ENCODE data around the gene OPN1LW.
"Not testable (repeated sequence)": the region's sequence is repeated elsewhere in the genome, so short reads cannot be mapped to it uniquely, and the experiment has no call there.

GRCh38 chrX:154172535-154172943 is 28.5 kb downstream of the OPN1LW start:
- TF ChIP-seq CTCF (IDR thresholded peaks at IDR 0.05); EZH2 (IDR thresholded peaks at IDR 0.05; ENCODE audit: borderline replicate concordance, insufficient read depth, low read depth, low read length, poor library complexity, severe bottlenecking): not testable (repeated sequence)

Data from B cell (primary cell).